GM19438 (cell line): Measurements from ENCODE around the gene DACH1.

Experiments
- ATAC-seq: cut with Tn5 transposase; IDR thresholded peaks from one replicate; pipeline ENCODE4 v1.9.1; 2021; ENCODE audit warnings: low read depth; ENCODE audit not compliant: unreplicated experiment

DACH1 gene

GRCh38 chr13:71597150-71597549 is 269.9 kb downstream of the DACH1 start:
- no peak for ATAC-seq

- ATAC-seq: no peak
Observed at GRCh38 chr13:71596116-71596515, 270.9 kb downstream of the DACH1 start.

DNA sequence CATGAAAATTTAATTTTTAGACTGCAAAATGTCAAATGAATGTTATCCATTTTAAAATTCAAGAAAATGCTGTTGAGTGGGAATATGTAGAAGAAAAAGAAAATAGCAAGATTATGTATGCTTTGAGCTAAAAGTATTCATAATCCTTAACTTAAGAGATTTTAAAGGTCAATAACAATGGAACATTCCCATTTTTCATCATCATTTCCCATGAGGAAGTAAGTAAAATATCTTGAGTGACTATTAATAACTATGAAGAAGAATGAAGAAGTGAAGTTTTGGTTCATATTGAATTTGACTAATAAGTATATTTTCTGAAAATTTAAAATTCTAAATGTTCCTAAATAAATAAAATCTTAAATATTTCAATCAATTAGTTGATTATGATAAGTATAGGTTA is 273.4 kb downstream of the DACH1 start:
- no peak for ATAC-seq

DNA sequence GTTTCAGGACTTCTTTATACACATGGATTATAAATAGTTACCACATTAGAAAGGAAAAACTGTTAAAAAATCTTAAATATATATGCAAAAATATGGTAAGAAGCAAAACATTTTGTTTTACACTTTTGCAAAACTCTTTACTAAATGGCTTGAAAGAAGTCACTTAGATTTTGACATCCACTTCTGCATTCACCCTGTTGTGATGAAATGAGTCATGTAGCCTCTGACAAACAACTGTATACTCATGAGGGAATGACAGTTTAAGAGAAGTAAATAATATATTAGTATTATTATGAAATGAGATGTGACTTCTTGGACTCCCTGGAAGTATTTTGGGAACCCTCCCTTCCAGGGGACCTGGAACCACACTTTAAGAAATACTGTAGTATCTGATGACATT is 275.6 kb downstream of the DACH1 start:
- no peak for ATAC-seq

- ATAC-seq: no peak
Observed at GRCh38 chr13:71590654-71591148, 276.3 kb downstream of the DACH1 start.

GRCh38 chr13:71589032-71589431 is 278.0 kb downstream of the DACH1 start:
- ATAC-seq: no peak

DNA sequence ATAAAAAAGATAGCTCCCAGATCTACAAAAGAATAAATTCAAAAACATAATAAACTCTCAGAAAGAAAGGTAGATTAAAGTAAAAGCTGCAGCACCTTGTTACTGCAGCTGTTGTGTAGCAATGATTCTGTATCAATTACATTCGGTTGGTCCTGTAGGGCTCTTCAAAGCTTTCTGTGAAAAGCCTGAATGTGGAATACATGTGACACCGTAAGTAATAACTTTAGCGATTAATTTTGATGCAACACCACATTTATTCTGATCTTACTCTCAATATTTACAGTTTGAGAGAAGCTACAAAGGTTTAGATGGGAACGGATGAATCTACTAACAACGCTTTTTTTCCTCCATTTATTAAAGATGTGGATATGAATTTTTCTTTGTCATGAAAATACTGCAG is 279.2 kb downstream of the DACH1 start:
- no peak for ATAC-seq

DNA sequence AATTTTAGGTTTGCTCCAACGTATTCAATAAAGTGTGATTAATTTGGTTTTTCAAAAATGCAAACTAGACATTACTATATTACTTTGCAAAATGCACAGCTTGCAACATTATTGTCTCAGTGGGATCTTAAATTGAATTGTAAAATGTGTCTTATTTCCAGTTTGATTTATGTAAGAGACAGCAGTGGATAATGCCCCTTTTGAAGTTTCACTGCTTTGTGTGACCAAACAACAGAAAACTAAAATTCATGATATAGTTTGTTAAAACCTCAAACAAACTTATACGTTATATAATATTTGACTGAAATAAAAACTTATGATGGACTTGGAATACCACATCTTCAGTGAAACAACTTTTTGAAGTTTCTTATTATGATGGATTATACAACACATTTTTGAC is 279.8 kb downstream of the DACH1 start:
- ATAC-seq: no peak

GRCh38 chr13:71583581-71583980 is 283.4 kb downstream of the DACH1 start:
- no peak for ATAC-seq

DNA sequence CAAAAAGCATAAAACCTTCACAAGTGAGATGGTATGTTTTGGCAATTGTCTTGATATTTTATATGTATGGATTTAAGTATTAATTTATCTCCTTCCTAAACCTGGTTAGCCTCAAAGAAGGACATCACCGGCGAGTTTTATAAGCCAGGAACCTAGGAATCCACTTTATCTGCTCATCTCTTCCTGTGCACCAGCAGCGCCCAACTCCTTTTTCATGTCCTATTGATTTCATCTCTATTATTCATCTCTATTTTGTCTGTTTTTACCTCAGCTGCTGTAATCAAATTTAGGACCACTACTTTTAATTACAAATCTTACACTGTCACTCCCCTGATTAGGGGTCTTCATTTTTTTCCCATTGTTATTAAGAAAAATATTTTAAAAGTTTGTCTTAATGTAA is 286.4 kb downstream of the DACH1 start:
- no peak for ATAC-seq

DNA sequence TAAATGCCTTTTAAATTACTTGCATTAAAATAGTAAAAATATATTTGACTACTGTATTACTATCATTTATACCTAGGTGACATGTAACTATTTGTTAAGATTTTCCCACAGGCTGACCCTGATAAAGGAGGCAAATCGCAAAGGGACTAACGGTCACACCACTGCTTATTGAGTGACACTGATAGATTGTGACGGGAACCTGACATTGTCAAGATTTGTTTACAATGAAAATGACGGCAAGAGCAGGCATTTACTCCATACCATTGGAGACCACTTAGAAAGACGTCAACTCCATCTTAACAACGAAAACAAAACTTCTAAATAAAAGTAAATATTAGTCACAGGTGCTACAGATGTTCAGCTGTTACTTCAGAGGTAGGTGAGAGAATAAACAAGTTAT is 289.0 kb downstream of the DACH1 start:
- ATAC-seq: no peak

DNA sequence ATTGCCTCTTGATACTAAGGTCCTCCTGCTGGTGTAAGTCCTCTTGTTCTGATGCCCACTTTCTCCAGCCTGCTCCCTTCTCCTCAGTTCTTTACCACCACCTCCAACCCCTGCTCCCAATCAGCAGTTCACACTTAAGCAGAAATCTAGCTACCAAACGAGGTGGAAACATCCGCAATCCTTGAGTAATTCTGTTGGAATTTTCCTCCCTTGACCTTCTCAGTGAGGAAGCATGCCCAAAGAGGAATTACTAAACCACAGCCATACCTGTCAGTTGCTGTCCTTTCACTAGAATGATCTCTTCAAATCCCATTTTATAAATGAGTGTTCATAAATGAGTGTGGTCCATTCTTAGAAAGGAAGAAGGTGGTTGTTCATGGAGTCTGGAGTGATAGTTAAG is 289.9 kb downstream of the DACH1 start:
- no peak for ATAC-seq

DNA sequence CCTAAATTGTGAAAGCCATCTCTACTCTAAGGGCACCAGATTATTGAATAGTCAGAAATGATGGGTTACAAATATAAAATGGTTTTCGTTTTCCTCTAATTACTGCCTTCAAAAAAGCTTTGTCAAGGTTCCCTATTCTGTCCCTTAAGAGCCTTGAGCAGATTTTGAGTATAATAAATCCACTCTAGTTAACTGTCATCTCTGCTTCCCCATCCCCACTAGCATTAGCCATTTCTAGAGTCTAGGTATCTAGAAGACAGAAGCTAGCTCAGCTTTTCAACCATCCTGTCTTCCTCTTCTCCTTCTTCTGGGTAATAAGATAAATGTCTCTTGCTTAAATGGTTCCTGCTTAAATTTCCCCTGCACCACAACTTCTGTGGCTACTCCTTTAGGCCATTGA is 290.4 kb downstream of the DACH1 start:
- ATAC-seq: no peak

DNA sequence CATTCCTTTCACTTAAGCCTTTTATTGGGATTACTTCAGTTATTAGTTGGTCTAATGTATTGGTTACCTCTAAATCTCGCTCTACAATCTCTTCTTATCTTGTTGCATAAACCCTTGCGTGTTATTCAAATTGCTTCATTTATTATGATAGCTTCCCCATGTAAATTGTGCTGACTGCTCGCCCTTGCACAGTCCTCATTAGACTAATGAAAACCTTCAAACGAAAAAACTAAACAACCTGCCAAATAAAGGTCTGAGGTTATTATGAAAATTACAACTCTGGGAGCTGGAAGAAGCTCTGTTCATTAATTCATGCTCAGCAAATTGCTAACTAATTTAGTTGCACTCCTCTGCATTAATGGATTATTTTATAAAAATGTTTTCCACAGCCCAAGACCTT is 320.1 kb downstream of the DACH1 start:
- ATAC-seq: no peak

- ATAC-seq: no peak
Observed at GRCh38 chr13:71540098-71540497, 326.9 kb downstream of the DACH1 start.

DNA sequence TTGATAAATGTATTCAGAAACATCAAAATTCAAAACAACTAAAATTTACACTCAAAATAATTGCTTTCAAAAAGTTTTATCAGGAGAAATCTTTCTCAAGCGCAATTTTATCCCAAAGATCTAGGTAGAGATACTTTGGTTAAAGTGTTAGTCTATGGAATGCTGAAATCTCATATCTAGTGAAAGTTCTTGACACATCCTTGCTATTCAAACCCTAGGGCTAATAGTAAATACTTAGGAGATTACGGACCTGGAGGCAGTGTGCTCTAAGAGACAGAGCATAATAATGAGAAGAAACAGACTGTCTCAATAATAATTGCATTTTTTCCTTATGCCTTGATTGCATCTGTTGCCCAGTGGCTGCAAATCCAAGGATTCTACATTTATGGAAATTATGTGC is 330.8 kb downstream of the DACH1 start:
- no peak for ATAC-seq

- no peak for ATAC-seq
Observed at GRCh38 chr13:71524613-71525304, 342.2 kb downstream of the DACH1 start.

- ATAC-seq: no peak
Observed at GRCh38 chr13:71524245-71524612, 342.8 kb downstream of the DACH1 start.

DNA sequence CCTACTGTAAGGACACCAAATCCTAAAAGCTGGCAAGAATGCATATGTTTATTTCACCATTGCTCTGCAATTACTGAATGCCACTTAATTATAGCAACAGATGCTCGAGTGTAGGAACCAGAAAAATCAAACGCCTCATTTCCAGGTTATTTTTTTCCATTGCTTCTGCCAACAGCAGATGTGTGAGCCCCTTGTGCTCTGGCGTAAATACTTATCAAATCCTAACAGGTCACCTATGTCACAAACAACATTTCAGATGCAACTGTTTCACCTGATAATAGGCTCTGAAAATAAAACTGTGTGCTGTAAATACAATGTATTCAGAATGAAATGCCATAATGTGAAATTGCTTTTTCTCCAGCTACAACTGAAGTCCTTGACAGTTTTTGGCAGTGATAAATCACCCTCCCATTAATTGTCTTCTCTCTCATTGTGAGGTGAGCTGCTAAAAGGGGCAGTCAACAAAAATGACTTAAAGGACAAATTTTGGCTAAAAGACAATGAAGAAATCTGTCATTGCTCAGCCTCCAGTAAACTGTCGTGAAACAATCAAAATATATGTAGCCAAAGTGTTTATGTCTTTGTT is 344.0 kb downstream of the DACH1 start:
- ATAC-seq: no peak

DNA sequence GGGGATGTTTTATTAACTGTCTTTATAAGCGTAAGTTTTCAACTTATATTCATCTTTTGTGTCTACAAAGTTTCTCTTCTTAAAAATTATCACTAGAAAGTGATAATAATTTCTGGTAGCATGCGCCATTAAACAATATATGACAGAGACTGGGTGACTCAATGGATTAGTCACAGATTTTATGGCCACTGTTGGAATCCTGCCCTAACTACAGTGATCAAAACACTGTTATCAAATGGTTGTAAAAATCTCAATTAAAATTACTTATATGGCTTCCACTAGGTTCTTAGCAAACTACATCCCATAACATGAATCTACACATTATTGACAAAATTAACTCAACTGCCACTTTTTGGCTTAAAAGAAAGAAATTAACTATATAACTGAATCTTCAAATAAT is 350.0 kb downstream of the DACH1 start:
- ATAC-seq: no peak

GRCh38 chr13:71516521-71516920 is 350.5 kb downstream of the DACH1 start:
- ATAC-seq: no peak

DNA sequence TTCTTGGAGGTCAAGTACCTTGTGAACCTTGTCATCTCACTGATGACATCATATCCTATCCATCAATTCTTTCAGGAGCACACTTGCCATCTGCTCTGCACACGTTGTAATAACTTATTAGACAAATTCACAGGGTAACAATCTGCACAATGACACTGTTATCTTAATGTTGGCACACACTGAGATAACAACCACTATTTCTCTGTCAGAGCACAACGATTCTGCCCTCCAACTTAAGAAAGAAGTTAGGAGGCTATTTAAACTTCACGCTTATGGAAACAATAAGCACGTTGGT is 351.3 kb downstream of the DACH1 start:
- no peak for ATAC-seq
